Measurements from ENCODE around the gene EPHB2.

DNA sequence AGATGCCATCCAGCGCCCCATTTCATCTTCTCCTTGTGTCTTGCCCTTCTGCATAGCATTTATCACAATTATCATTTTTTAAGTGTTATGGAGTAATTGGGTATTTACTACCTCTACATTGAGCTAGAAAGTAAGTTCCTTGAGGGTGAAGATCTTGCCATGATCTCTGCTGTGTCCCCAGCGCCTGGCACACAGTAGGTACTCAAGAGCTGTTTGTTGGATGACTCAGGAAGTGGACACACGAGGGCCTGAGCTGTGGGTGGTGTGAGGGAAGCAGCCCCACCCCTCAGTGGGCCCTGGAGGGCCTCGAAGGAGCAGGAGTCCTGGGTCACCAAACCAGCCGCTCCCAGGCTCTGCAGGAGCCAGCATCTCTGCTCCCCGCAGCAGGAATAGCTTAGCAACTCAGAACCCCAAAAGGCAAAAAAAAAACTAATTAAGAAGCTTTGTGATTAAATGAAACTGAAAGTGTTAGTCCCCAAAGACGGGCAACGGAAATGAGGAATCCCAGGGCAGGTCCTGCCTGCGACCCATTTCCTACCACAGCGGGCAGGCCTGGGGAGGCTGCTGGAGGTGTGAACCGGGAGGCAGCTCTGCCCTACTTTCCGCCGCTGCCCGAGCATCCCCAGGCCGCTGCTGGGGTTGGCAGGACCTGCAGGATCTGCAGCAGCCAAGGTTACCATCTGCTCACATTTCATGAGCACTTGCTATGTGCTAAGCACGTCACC lies 174.3 kb downstream of the EPHB2 start:
- no peak for TF ChIP-seq CEBPB (IDR thresholded peaks at IDR 0.05)
- no peak for TF ChIP-seq NFIC (IDR thresholded peaks at IDR 0.05)
- TF ChIP-seq RAD21 (IDR thresholded peaks at IDR 0.05; ENCODE audit: low read depth) = no peak
- TF ChIP-seq, protein P1, sequence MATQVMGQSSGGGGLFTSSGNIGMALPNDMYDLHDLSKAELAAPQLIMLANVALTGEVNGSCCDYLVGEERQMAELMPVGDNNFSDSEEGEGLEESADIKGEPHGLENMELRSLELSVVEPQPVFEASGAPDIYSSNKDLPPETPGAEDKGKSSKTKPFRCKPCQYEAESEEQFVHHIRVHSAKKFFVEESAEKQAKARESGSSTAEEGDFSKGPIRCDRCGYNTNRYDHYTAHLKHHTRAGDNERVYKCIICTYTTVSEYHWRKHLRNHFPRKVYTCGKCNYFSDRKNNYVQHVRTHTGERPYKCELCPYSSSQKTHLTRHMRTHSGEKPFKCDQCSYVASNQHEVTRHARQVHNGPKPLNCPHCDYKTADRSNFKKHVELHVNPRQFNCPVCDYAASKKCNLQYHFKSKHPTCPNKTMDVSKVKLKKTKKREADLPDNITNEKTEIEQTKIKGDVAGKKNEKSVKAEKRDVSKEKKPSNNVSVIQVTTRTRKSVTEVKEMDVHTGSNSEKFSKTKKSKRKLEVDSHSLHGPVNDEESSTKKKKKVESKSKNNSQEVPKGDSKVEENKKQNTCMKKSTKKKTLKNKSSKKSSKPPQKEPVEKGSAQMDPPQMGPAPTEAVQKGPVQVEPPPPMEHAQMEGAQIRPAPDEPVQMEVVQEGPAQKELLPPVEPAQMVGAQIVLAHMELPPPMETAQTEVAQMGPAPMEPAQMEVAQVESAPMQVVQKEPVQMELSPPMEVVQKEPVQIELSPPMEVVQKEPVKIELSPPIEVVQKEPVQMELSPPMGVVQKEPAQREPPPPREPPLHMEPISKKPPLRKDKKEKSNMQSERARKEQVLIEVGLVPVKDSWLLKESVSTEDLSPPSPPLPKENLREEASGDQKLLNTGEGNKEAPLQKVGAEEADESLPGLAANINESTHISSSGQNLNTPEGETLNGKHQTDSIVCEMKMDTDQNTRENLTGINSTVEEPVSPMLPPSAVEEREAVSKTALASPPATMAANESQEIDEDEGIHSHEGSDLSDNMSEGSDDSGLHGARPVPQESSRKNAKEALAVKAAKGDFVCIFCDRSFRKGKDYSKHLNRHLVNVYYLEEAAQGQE (IDR thresholded peaks at IDR 0.05; ENCODE audit: low read depth) = no peak
- no peak for TF ChIP-seq TCF12 (IDR thresholded peaks at IDR 0.05; ENCODE audit: low read depth)
- TF ChIP-seq CREB1 (IDR thresholded peaks at IDR 0.05; ENCODE audit: low read depth) = no peak
- TF ChIP-seq EGR1 (IDR thresholded peaks at IDR 0.05) = no peak

Data from Ishikawa (cell line).